Measurements from ENCODE around the gene TRIM15. TPM values are rescaled to one million over a fixed set of nuclear protein-coding genes. Genes with fewer than 3 reads are reported as not detected.

TRIM15 gene
- total RNA-seq, 1 experiment from 2014 or later: 0.20 TPM

- no peak overlapping the region for H3K27ac Mint-ChIP-seq
- H2BK120ac ChIP-seq (ENCODE audit: low read depth, low read length, poor library complexity, severe bottlenecking): no peak overlapping the region
- no peaks in the 10 kb centered on the region for H3K79me2 ChIP-seq (ENCODE audit: insufficient read depth, low read length)
- H3K36me3 Mint-ChIP-seq (ENCODE audit: insufficient read depth in 1 of 3, low read depth in 3 of 3): no peaks in the 10 kb centered on the region
- H3K4me2 ChIP-seq (ENCODE audit: insufficient read depth, insufficient read length, low read length): no peak overlapping the region
- no peak overlapping the region for H2AFZ ChIP-seq (ENCODE audit: low read length)
- H3K4me3 Mint-ChIP-seq: no peak overlapping the region
- no peak overlapping the region for H3K14ac ChIP-seq (ENCODE audit: insufficient read depth, low read length)
- H3K9me3 Mint-ChIP-seq: no peaks in the 10 kb centered on the region
- no peaks in the 10 kb centered on the region for H3K9me3 ChIP-seq (ENCODE audit: control insufficient read depth, low read depth, low read length)
- no peak overlapping the region for H2BK20ac ChIP-seq (ENCODE audit: low read depth, low read length, poor library complexity, severe bottlenecking)
- no peak overlapping the region for H3K27ac ChIP-seq (ENCODE audit: insufficient read length, low read depth, low read length)
- H3K27me3 Mint-ChIP-seq (ENCODE audit: low read depth): peaks cover 53% of the 10 kb centered on the region
- no peaks in the 10 kb centered on the region for H3K23me2 ChIP-seq (ENCODE audit: insufficient read length, low read depth, low read length, poor library complexity, severe bottlenecking)
- no peak overlapping the region for H3K23ac ChIP-seq (ENCODE audit: insufficient read length, low read depth, low read length)
- H3K9ac ChIP-seq (ENCODE audit: extremely low read depth, insufficient read length, low read length): no peak overlapping the region
- H4K20me1 ChIP-seq (ENCODE audit: control insufficient read depth, insufficient read depth, insufficient read length): no peaks in the 10 kb centered on the region
- no peak overlapping the region for H4K91ac ChIP-seq (ENCODE audit: insufficient read length, low read depth, low read length)
- H3K4me1 Mint-ChIP-seq: peaks cover 4 to 5% of the 10 kb centered on the region in 2 experiments
- H2AK5ac ChIP-seq (ENCODE audit: insufficient read length, low read length): no peak overlapping the region
- no peak overlapping the region for H2BK12ac ChIP-seq (ENCODE audit: insufficient read length, low read depth, low read length)
- H3K18ac ChIP-seq (ENCODE audit: insufficient read length, low read depth, low read length): no peak overlapping the region
- DNase-seq: no peak
- H3K79me1 ChIP-seq (ENCODE audit: insufficient read depth, low read depth, low read length, poor library complexity, severe bottlenecking): no peaks in the 10 kb centered on the region
- H3K4me1 ChIP-seq (ENCODE audit: insufficient read depth, low read length): peaks cover 3% of the 10 kb centered on the region; the same call in 1 of the 2 replicates
- H3K56ac ChIP-seq (ENCODE audit: insufficient read length, low read depth, low read length): no peak overlapping the region
- no peak overlapping the region for H2BK5ac ChIP-seq (ENCODE audit: insufficient read length, low read length)
- H3K4ac ChIP-seq (ENCODE audit: low read depth, low read length): no peak overlapping the region
- no peak overlapping the region for H4K8ac ChIP-seq (replicated peaks; ENCODE audit: insufficient read length, low read depth, low read length)
- H2BK15ac ChIP-seq (ENCODE audit: low read depth, low read length): no peak overlapping the region
- no peak overlapping the region for H4K5ac ChIP-seq (ENCODE audit: insufficient read length, low read depth, low read length)
- H3T11ph ChIP-seq (ENCODE audit: low read length): no peak overlapping the region
- H3K27me3 ChIP-seq (ENCODE audit: insufficient read depth, low read length): no peaks in the 10 kb centered on the region
- no CpG with 5 or more reads among the region's 10 CpGs for WGBS (ENCODE audit: extremely low coverage, insufficient read length, low lambda C conversion rate)
- no peak for TF ChIP-seq CTCF (conservative IDR thresholded peaks at IDR 0.05)
Observed at GRCh38 chr6:30150671-30151395, 12.5 kb upstream of the TRIM15 start.

Data from H9 (cell line).